HepG2 (cell line): ENCODE results near the gene NOP56. TPM values are rescaled to one million over a fixed set of nuclear protein-coding genes. Genes with fewer than 3 reads are reported as not detected.

ENCODE experiments used
- ARID2 ChIP-seq: sonication (generic); formaldehyde crosslinking; IDR thresholded peaks from 2 replicates; pipeline ENCODE4 v1.8.1; 2022; ENCODE audit warnings: mild to moderate bottlenecking, missing genetic modification reagents, borderline replicate concordance
- ASH2L ChIP-seq: fragments of 300-600, 200-600 bp; sonication (generic); IDR thresholded peaks from 2 replicates; pipeline ENCODE4 v1.7.0; 2017; ENCODE audit warnings: low read depth, mild to moderate bottlenecking, moderate library complexity, mixed read lengths, low read length; ENCODE audit not compliant: insufficient read length
- CREM ChIP-seq, 2 experiments: sonication (generic) in 1 of 2; formaldehyde crosslinking in 1 of 2; IDR thresholded peaks; 2 replicates each; pipeline versions ENCODE4 v1.4.0 to v1.6.1; 2016 to 2020; ENCODE audit warnings: antibody characterized with exemption in 1 of 2, mild to moderate bottlenecking in 1 of 2, missing genetic modification reagents in 1 of 2
- FOXP1 ChIP-seq, 2 experiments: fragments of 450-650 bp in 1 of 2; IDR thresholded peaks; 2 replicates each; pipeline ENCODE4 v1.6.1; 2017 to 2018; ENCODE audit warnings: antibody characterized with exemption in 1 of 2
- GZF1 ChIP-seq: sonication (generic); formaldehyde crosslinking; IDR thresholded peaks from 2 replicates; pipeline ENCODE4 v1.5.1; 2020; ENCODE audit warnings: mild to moderate bottlenecking, missing genetic modification reagents
- MBNL3 ChIP-seq: fragments of 250-450 bp; sonication (Bioruptor Pico); conservative IDR thresholded peaks from 2 replicates; pipeline ENCODE4 v1.8.0; 2022; ENCODE audit warnings: mild to moderate bottlenecking, inconsistent platforms
- MED13 ChIP-seq: sonication (generic); formaldehyde crosslinking; IDR thresholded peaks from 2 replicates; pipeline ENCODE4 v1.5.0; 2020; ENCODE audit warnings: missing genetic modification reagents
- MTA3 ChIP-seq: sonication (generic); formaldehyde crosslinking; IDR thresholded peaks from 2 replicates; pipeline ENCODE4 v1.4.0; 2020; ENCODE audit warnings: missing genetic modification reagents
- NAIF1 ChIP-seq: sonication (generic); formaldehyde crosslinking; IDR thresholded peaks from 2 replicates; pipeline ENCODE4 v1.5.0; 2020; ENCODE audit warnings: mild to moderate bottlenecking, missing genetic modification reagents, borderline replicate concordance
- PAX8 ChIP-seq: sonication (generic); formaldehyde crosslinking; IDR thresholded peaks from 2 replicates; pipeline ENCODE4 v1.8.0; 2022; ENCODE audit warnings: mild to moderate bottlenecking, missing genetic modification reagents, borderline replicate concordance
- SMARCE1 ChIP-seq: fragments of 450-650 bp; IDR thresholded peaks from 2 replicates; pipeline ENCODE4 v1.6.1; 2017; ENCODE audit warnings: borderline replicate concordance
- SNRNP70 ChIP-seq: fragments of 200-400 bp; formaldehyde crosslinking; IDR thresholded peaks from 2 replicates; pipeline ENCODE4 v1.6.1; 2017; ENCODE audit warnings: mild to moderate bottlenecking, low read depth, low read length, moderate library complexity
- SP1 ChIP-seq, 2 experiments: fragments of 450-650 bp in 1 of 2; sonication (generic) in 1 of 2; formaldehyde crosslinking in 1 of 2; IDR thresholded peaks; 2 replicates each; pipeline versions ENCODE4 v1.4.0 to v1.6.1; 2016 to 2020; ENCODE audit warnings: missing genetic modification reagents in 1 of 2
- SPEN ChIP-seq: sonication (generic); formaldehyde crosslinking; IDR thresholded peaks from 2 replicates; pipeline ENCODE4 v1.5.1; 2020; ENCODE audit warnings: low read depth, mild to moderate bottlenecking, missing genetic modification reagents
- ZFX ChIP-seq: sonication (generic); formaldehyde crosslinking; IDR thresholded peaks from 2 replicates; pipeline ENCODE4 v1.4.0; 2020; ENCODE audit warnings: mild to moderate bottlenecking, low read depth, missing genetic modification reagents, moderate library complexity
- ZKSCAN5 ChIP-seq: sonication (generic); formaldehyde crosslinking; IDR thresholded peaks from 2 replicates; pipeline ENCODE4 v1.5.1; 2020; ENCODE audit warnings: mild to moderate bottlenecking, missing genetic modification reagents
- ZNF10 ChIP-seq: sonication (generic); formaldehyde crosslinking; IDR thresholded peaks from 2 replicates; pipeline ENCODE4 v1.4.0; 2020; ENCODE audit warnings: mild to moderate bottlenecking, low read depth, missing genetic modification reagents, borderline replicate concordance
- ZNF180 ChIP-seq: sonication (generic); formaldehyde crosslinking; IDR thresholded peaks from 2 replicates; pipeline ENCODE4 v1.4.0; 2020; ENCODE audit warnings: low read depth, missing genetic modification reagents, borderline replicate concordance
- ZNF282 ChIP-seq: fragments of 450-650 bp; IDR thresholded peaks from 2 replicates; pipeline ENCODE4 v1.6.1; 2018; ENCODE audit not compliant: partially characterized antibody
- ZNF329 ChIP-seq: sonication (generic); formaldehyde crosslinking; IDR thresholded peaks from 2 replicates; pipeline ENCODE4 v1.9.0; 2021; ENCODE audit warnings: low read depth, mild to moderate bottlenecking, missing genetic modification reagents
- ZNF543 ChIP-seq: sonication (generic); formaldehyde crosslinking; IDR thresholded peaks from 2 replicates; pipeline ENCODE4 v1.4.0; 2020; ENCODE audit warnings: mild to moderate bottlenecking, missing genetic modification reagents
- ZNF572 ChIP-seq: sonication (generic); formaldehyde crosslinking; IDR thresholded peaks from 2 replicates; pipeline ENCODE4 v1.5.1; 2020; ENCODE audit warnings: mild to moderate bottlenecking, missing genetic modification reagents
- ZNF660 ChIP-seq: sonication (generic); formaldehyde crosslinking; IDR thresholded peaks from 2 replicates; pipeline ENCODE4 v1.5.1; 2020; ENCODE audit warnings: mild to moderate bottlenecking, low read depth, missing genetic modification reagents, borderline replicate concordance
- ZNF7 ChIP-seq: IDR thresholded peaks from 2 replicates; pipeline ENCODE4 v1.6.1; 2016; ENCODE audit warnings: missing biosample characterization, missing genetic modification reagents
- ZNF850 ChIP-seq: sonication (generic); formaldehyde crosslinking; conservative IDR thresholded peaks from 2 replicates; pipeline ENCODE4 v1.9.0; 2021; ENCODE audit warnings: mild to moderate bottlenecking, missing genetic modification reagents
- polyA plus RNA-seq, 8 experiments: library from polyadenylated mRNA; depleted of rRNA in 3 of 8; stranded (reverse) in 7 of 8; unstranded in 1 of 8; fragments of >200 nt; fragmentation: Illumina TruSeq in 4 of 8; extraction: Trizol in 4 of 8; gene quantifications; 2 replicates each; pipeline versions ENCODE4 v1.2.1 to v1.2.3, GENCODE V29; 2011 to 2016; ENCODE audit warnings: low read depth in 4 of 8, missing spikeins in 1 of 8, mixed read lengths in 1 of 8; ENCODE audit not compliant: insufficient read depth in 1 of 8
- total RNA-seq, 5 experiments: library from RNA; depleted of rRNA; stranded (reverse); fragments of >200 nt; fragmentation: Illumina TruSeq; extraction: Trizol; gene quantifications; 2 replicates each; pipeline ENCODE4 v1.2.3, GENCODE V29; 2016; ENCODE audit warnings: low read depth in 1 of 5
- TF ChIP-seq, protein P1 (sequence below): IDR thresholded peaks from 2 replicates; pipeline ENCODE4 v1.6.1; 2016; ENCODE audit warnings: mild to moderate bottlenecking, missing biosample characterization, missing genetic modification reagents
- TF ChIP-seq, protein P2 (sequence below): sonication (generic); formaldehyde crosslinking; IDR thresholded peaks from 2 replicates; pipeline ENCODE4 v1.5.0; 2020; ENCODE audit warnings: missing genetic modification reagents

The NOP56 gene
- total and polyA plus RNA-seq, 2 of the 13 experiments (the other 11 are each of a cell fraction or from before 2014, with no cell fraction given), result 369 to 1,116 TPM

DNA sequence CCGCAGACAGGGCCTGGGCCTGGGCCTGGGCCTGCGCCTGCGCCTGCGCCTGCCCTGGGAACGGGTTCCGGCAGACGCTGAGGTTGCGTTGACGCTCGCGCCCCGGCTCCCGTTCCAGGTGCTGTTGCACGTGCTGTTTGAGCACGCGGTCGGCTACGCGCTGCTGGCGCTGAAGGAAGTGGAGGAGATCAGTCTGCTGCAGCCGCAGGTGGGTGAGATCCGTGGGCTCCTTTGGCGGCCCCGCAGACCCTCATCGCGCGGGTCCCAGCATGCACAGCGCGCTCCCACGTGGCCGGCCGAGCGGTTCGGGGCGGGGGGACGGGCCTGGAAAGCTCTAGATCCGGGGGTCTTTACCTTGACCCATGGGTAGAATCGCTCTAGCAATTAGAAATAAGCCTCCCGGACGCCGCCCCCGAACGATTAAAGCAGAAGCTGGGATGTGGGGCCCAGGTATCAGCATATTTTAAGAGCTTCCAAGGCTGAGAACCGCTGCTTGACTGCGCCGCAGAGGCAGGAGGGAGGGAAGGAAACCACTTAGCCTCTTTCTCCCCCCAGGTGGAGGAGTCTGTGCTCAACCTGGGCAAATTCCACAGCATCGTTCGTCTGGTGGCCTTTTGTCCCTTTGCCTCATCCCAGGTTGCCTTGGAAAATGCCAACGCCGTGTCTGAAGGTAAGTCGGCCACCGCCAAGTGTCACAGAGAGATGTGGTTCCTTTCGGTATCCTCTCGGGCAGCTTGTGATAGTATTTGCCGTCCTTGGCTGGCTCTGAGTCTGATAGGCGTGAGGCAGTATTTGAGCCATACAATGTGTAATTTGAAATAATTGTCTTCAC is 508 bp downstream of the NOP56 start (continued):
- TF ChIP-seq ZNF282, result no peak
- no peak; the same call in 1 of the 2 replicates for TF ChIP-seq ZNF660 (CRISPR knock-in tag)
- TF ChIP-seq, protein P1, sequence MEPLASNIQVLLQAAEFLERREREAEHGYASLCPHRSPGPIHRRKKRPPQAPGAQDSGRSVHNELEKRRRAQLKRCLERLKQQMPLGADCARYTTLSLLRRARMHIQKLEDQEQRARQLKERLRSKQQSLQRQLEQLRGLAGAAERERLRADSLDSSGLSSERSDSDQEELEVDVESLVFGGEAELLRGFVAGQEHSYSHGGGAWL (CRISPR knock-in tag), result peak; percentile 90; the same call in 1 of the 2 replicates
- no peak for TF ChIP-seq SMARCE1
- no peak for TF ChIP-seq ZNF10 (CRISPR knock-in tag)
- peak; percentile 68 for TF ChIP-seq ZKSCAN5 (CRISPR knock-in tag)
- TF ChIP-seq FOXP1 (IDR thresholded peaks at IDR 0.05), result no peak
- TF ChIP-seq FOXP1 (CRISPR knock-in tag; IDR thresholded peaks at IDR 0.05), result no peak
- TF ChIP-seq SNRNP70, result peak; percentile 83; the same call in 1 of the 2 replicates
- 0 out of 2 replicates have a peak, but pooled peaks have one; percentile 89 for TF ChIP-seq ZNF850 (CRISPR knock-in tag)
- peak; percentile 40; the same call in 1 of the 2 replicates for TF ChIP-seq PAX8 (CRISPR knock-in tag)
- TF ChIP-seq CREM (IDR thresholded peaks at IDR 0.05), result no peak
- no peak for TF ChIP-seq CREM (CRISPR knock-in tag; IDR thresholded peaks at IDR 0.05)
- TF ChIP-seq ZNF543 (CRISPR knock-in tag), result peak; percentile 97
- no peak for TF ChIP-seq ARID2 (CRISPR knock-in tag)
- TF ChIP-seq ZNF7 (CRISPR knock-in tag), result 0 out of 2 replicates have a peak, but pooled peaks have one; percentile 3
- TF ChIP-seq MBNL3 (CRISPR knock-in tag), result 0 out of 2 replicates have a peak, but pooled peaks have one; percentile 72
- TF ChIP-seq SP1 (IDR thresholded peaks at IDR 0.05), result no peak
- TF ChIP-seq SP1 (CRISPR knock-in tag; IDR thresholded peaks at IDR 0.05), result no peak; the same call in 1 of the 2 replicates
- TF ChIP-seq GZF1 (CRISPR knock-in tag), result no peak
- TF ChIP-seq ZFX (CRISPR knock-in tag), result peak; percentile 74
- no peak for TF ChIP-seq MTA3 (CRISPR knock-in tag)
- 0 out of 2 replicates have a peak, but pooled peaks have one; percentile 36 for TF ChIP-seq NAIF1 (CRISPR knock-in tag)
- peak; percentile 35; the same call in 1 of the 2 replicates for TF ChIP-seq ZNF329 (CRISPR knock-in tag)
- peak; percentile 95 for TF ChIP-seq ASH2L
- TF ChIP-seq ZNF180 (CRISPR knock-in tag), result no peak
- TF ChIP-seq, protein P2, sequence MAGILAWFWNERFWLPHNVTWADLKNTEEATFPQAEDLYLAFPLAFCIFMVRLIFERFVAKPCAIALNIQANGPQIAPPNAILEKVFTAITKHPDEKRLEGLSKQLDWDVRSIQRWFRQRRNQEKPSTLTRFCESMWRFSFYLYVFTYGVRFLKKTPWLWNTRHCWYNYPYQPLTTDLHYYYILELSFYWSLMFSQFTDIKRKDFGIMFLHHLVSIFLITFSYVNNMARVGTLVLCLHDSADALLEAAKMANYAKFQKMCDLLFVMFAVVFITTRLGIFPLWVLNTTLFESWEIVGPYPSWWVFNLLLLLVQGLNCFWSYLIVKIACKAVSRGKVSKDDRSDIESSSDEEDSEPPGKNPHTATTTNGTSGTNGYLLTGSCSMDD (CRISPR knock-in tag), result peak; percentile 90; the same call in 1 of the 2 replicates
- peak; percentile 28 for TF ChIP-seq SPEN (CRISPR knock-in tag)
- no peak for TF ChIP-seq MED13 (CRISPR knock-in tag)
- TF ChIP-seq ZNF572 (CRISPR knock-in tag), result no peak
